Esophagus squamous epithelium (tissue), 4 donors: ENCODE data around the gene PITPNM2.

Experiments
- POLR2A ChIP-seq, 4 donors: fragments of 450-650 bp; IDR thresholded peaks; one replicate each; pipeline ENCODE4 v1.6.1; 2017; ENCODE audit warnings: antibody characterized with exemption in 4 of 4, mild to moderate bottlenecking in 4 of 4, moderate library complexity in 3 of 4
- TF ChIP-seq, protein P1 (sequence below), 6 experiments: fragments of 450-650 bp in 4 of 6; fragments of 200-600 bp in 2 of 6; sonication (generic) in 2 of 6; IDR thresholded peaks; one replicate each; pipeline ENCODE4 v1.5.1; 2016 to 2019; ENCODE audit warnings: antibody characterized with exemption in 6 of 6, mild to moderate bottlenecking in 4 of 6, moderate library complexity in 4 of 6

GRCh38 chr12:123171967-123172366 is 21.1 kb upstream of the PITPNM2 start:
- TF ChIP-seq, protein P1, sequence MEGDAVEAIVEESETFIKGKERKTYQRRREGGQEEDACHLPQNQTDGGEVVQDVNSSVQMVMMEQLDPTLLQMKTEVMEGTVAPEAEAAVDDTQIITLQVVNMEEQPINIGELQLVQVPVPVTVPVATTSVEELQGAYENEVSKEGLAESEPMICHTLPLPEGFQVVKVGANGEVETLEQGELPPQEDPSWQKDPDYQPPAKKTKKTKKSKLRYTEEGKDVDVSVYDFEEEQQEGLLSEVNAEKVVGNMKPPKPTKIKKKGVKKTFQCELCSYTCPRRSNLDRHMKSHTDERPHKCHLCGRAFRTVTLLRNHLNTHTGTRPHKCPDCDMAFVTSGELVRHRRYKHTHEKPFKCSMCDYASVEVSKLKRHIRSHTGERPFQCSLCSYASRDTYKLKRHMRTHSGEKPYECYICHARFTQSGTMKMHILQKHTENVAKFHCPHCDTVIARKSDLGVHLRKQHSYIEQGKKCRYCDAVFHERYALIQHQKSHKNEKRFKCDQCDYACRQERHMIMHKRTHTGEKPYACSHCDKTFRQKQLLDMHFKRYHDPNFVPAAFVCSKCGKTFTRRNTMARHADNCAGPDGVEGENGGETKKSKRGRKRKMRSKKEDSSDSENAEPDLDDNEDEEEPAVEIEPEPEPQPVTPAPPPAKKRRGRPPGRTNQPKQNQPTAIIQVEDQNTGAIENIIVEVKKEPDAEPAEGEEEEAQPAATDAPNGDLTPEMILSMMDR (IDR thresholded peaks at IDR 0.05): no peak
- TF ChIP-seq POLR2A (IDR thresholded peaks at IDR 0.05): no peak
